Measurements from ENCODE around the gene KIF21B. TPM values are rescaled to one million over a fixed set of nuclear protein-coding genes. Genes with fewer than 3 reads are reported as not detected.

KIF21B gene
- total and polyA plus RNA-seq, 3 experiments from 2014 or later: 9.9 to 37.6 (median 37.5) TPM

DNA sequence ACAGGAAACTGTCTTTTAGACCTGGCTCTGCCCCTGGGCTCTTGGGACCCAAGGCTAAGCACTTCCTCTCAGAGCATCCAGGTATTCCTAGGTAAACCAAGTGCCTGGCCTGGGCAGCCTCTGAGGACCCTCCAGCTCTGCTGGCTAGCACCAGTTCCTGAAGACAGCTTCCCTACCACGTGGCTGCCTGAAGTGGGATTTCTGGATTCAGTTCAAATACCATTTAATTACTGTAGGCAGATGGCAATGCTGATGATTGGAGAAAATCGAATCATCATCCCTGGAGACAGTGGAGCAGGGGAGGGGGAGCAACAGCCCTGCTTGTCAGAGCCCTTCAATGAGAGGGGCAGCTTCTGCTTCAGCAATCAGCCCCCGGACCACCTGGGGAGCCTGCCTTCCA is 11.9 kb downstream of the KIF21B start:
- peaks cover 0 to 42% (median 3%) of the 10 kb centered on the region in 3 donors for H3K36me3 Mint-ChIP-seq
- no peaks in the 10 kb centered on the region for H3K27me3 ChIP-seq (ENCODE audit: insufficient read depth, low read length, poor library complexity, severe bottlenecking)
- H3K27ac Mint-ChIP-seq: peak overlapping the region in 7 of 8 donors; percentile 12 to 95 (median 49)
- peaks cover 2% of the 10 kb centered on the region for H3K36me3 ChIP-seq (ENCODE audit: insufficient read depth, low read length)
- ChIA-PET POLR2A (interaction anchor here (1.7 kb wide), 1 partner anchor 11 kb away, joined by 3 read pairs; no protein-coding TSS in a partner anchor), CTCF (interaction anchor here (1.2 to 2.0 kb wide), 3 partner anchors 10 to 40 kb away, joined by 3 to 5 read pairs (median 5); no protein-coding TSS in a partner anchor)
- H3K4me1 Mint-ChIP-seq: peaks cover 66 to 85% (median 70%) of the 10 kb centered on the region in 3 donors
- no peak overlapping the region for H3K27ac ChIP-seq (ENCODE audit: low read depth, low read length)
- H3K4me1 ChIP-seq (ENCODE audit: insufficient read depth, low read length): peaks cover 89% of the 10 kb centered on the region
- no peaks in the 10 kb centered on the region for H3K9me3 ChIP-seq (ENCODE audit: low read length)
- H3K27me3 Mint-ChIP-seq: no peaks in the 10 kb centered on the region
- no peaks in the 10 kb centered on the region for H3K9me3 Mint-ChIP-seq
- H3K4me3 ChIP-seq (ENCODE audit: low read length): no peak overlapping the region
- H3K4me3 Mint-ChIP-seq: peak overlapping the region in 2 of 7 donors; percentile 32 to 51
- DNase-seq: no peak

- Mint-ChIP-seq H3K36me3 (peaks cover 0 to 39% (median 4%) of the 10 kb centered on the region in 3 donors), H3K4me3 (peak overlapping the region in 1 of 7 donors; percentile 34), H3K4me1 (peaks cover 55 to 70% (median 58%) of the 10 kb centered on the region in 3 donors), H3K27me3 (no peaks in the 10 kb centered on the region), H3K9me3 (no peaks in the 10 kb centered on the region), H3K27ac (peak overlapping the region in 6 of 8 donors; percentile 30 to 75 (median 60))
- peaks cover 74% of the 10 kb centered on the region for H3K4me1 ChIP-seq (ENCODE audit: insufficient read depth, low read length)
- no peak for DNase-seq
- H3K9me3 ChIP-seq (ENCODE audit: low read length): no peaks in the 10 kb centered on the region
- CTCF ChIA-PET: interaction anchor here (0.9 to 2.0 kb wide), 3 partner anchors 13 to 33 kb away, joined by 3 to 5 read pairs (median 5); no protein-coding TSS in a partner anchor
- H3K27me3 ChIP-seq (ENCODE audit: insufficient read depth, low read length, poor library complexity, severe bottlenecking): no peaks in the 10 kb centered on the region
- H3K4me3 ChIP-seq (ENCODE audit: low read length): no peak overlapping the region
- H3K36me3 ChIP-seq (ENCODE audit: insufficient read depth, low read length): peaks cover 4% of the 10 kb centered on the region
- no peak overlapping the region for H3K27ac ChIP-seq (ENCODE audit: low read depth, low read length)
- POLR2A ChIA-PET: interaction anchor here (1.1 to 1.7 kb wide), 2 partner anchors 9 to 13 kb away, joined by 3 read pairs; no protein-coding TSS in a partner anchor
Measured at GRCh38 chr1:201009962-201010645, 13.4 kb downstream of the KIF21B start.

DNA sequence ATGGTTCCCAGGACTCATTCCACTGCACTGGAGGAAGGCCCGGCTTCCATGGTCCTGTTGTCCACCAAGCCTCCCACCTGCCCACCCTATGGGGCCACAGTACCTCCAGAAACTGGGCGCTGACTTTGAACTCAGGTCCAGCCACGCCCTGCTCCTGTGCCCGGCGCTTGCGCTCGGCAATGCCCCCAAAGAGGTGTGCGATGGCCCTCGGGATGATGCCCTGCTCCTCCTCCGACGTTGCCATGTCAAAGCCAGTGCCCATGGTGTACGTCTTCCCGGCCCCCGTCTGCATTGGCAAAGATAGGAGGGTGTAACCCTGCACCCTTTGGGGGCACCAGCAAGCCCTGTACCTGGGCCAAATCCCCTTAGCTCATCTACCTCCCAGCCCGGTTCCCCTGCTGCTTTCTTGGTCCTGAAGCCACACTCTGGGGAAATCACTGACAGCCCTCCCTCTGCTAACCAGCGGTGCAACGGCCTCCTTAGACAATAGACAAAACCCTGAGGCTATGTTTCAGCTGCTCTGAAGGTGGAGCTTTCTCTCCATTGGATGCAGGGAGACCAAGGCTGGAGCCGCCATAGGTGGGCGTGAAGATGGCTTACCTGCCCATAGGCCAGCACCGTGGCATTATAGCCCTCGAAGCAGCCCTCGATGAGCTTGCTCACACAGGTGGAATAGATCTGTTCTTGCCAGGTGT is 14.7 kb downstream of the KIF21B start:
- H3K4me3 Mint-ChIP-seq: peak overlapping the region in 1 of 7 donors; percentile 45
- no peak overlapping the region for H3K27ac ChIP-seq (ENCODE audit: low read depth, low read length)
- H3K27me3 ChIP-seq (ENCODE audit: insufficient read depth, low read length, poor library complexity, severe bottlenecking): no peaks in the 10 kb centered on the region
- peaks cover 46 to 57% (median 50%) of the 10 kb centered on the region in 3 donors for H3K4me1 Mint-ChIP-seq
- H3K4me1 ChIP-seq (ENCODE audit: insufficient read depth, low read length): peaks cover 61% of the 10 kb centered on the region
- no peak for DNase-seq
- H3K27me3 Mint-ChIP-seq: no peaks in the 10 kb centered on the region
- H3K27ac Mint-ChIP-seq: peak overlapping the region in 6 of 8 donors; percentile 14 to 72 (median 39)
- ChIA-PET CTCF (interaction anchor here (1.0 to 1.3 kb wide), 2 partner anchors 12 to 29 kb away, joined by 3 to 4 read pairs; no protein-coding TSS in a partner anchor), POLR2A (interaction anchor here (1.1 kb wide), 1 partner anchor 11 kb away, joined by 3 read pairs; no protein-coding TSS in a partner anchor)
- H3K4me3 ChIP-seq (ENCODE audit: low read length): no peak overlapping the region
- peaks cover 0 to 34% (median 6%) of the 10 kb centered on the region in 3 donors for H3K36me3 Mint-ChIP-seq
- peaks cover 17% of the 10 kb centered on the region for H3K36me3 ChIP-seq (ENCODE audit: insufficient read depth, low read length)
- H3K9me3 Mint-ChIP-seq: no peaks in the 10 kb centered on the region
- H3K9me3 ChIP-seq (ENCODE audit: low read length): no peaks in the 10 kb centered on the region

- ChIA-PET POLR2A (no interaction called here), CTCF (no interaction called here)
- Histone ChIP-seq H3K27me3 (ENCODE audit: insufficient read depth, low read length, poor library complexity, severe bottlenecking) (no peaks in the 10 kb centered on the region), H3K9me3 (ENCODE audit: low read length) (no peaks in the 10 kb centered on the region), H3K36me3 (ENCODE audit: insufficient read depth, low read length) (peaks cover 30% of the 10 kb centered on the region), H3K27ac (ENCODE audit: low read depth, low read length) (no peak overlapping the region), H3K4me1 (ENCODE audit: insufficient read depth, low read length) (peaks cover 48% of the 10 kb centered on the region), H3K4me3 (ENCODE audit: low read length) (no peak overlapping the region)
- no peak overlapping the region for H3K4me3 Mint-ChIP-seq
- H3K4me1 Mint-ChIP-seq: peaks cover 36 to 44% (median 38%) of the 10 kb centered on the region in 3 donors
- H3K9me3 Mint-ChIP-seq: no peaks in the 10 kb centered on the region
- DNase-seq: no peak
- peaks cover 0 to 27% (median 6%) of the 10 kb centered on the region in 3 donors for H3K36me3 Mint-ChIP-seq
- H3K27me3 Mint-ChIP-seq: no peaks in the 10 kb centered on the region
- H3K27ac Mint-ChIP-seq: no peak overlapping the region
Measured at GRCh38 chr1:201007481-201007880, 16.0 kb downstream of the KIF21B start.

- Mint-ChIP-seq H3K27me3 (no peaks in the 10 kb centered on the region), H3K36me3 (peaks cover 3 to 22% (median 14%) of the 10 kb centered on the region in 3 donors), H3K4me1 (peaks cover 26 to 34% (median 28%) of the 10 kb centered on the region in 3 donors), H3K27ac (no peak overlapping the region), H3K4me3 (no peak overlapping the region), H3K9me3 (no peaks in the 10 kb centered on the region)
- ChIA-PET CTCF (interaction anchor here (1.2 kb wide), 1 partner anchor 36 kb away, joined by 3 read pairs; no protein-coding TSS in a partner anchor), POLR2A (interaction anchor here (0.6 kb wide), 1 partner anchor 570 kb away, joined by 4 read pairs; no protein-coding TSS in a partner anchor)
- DNase-seq: no peak
- H3K27me3 ChIP-seq (ENCODE audit: insufficient read depth, low read length, poor library complexity, severe bottlenecking): no peaks in the 10 kb centered on the region
- no peak overlapping the region for H3K27ac ChIP-seq (ENCODE audit: low read depth, low read length)
- peaks cover 37% of the 10 kb centered on the region for H3K4me1 ChIP-seq (ENCODE audit: insufficient read depth, low read length)
- H3K9me3 ChIP-seq (ENCODE audit: low read length): no peaks in the 10 kb centered on the region
- H3K36me3 ChIP-seq (ENCODE audit: insufficient read depth, low read length): peaks cover 37% of the 10 kb centered on the region
- H3K4me3 ChIP-seq (ENCODE audit: low read length): no peak overlapping the region
Measured at GRCh38 chr1:201006450-201006849, 17.1 kb downstream of the KIF21B start.

- no peaks in the 10 kb centered on the region for H3K27me3 ChIP-seq (ENCODE audit: insufficient read depth, low read length, poor library complexity, severe bottlenecking)
- DNase-seq: no peak
- peaks cover 15 to 18% (median 18%) of the 10 kb centered on the region in 3 donors for H3K4me1 Mint-ChIP-seq
- no peaks in the 10 kb centered on the region for H3K27me3 Mint-ChIP-seq
- H3K27ac ChIP-seq (ENCODE audit: low read depth, low read length): no peak overlapping the region
- H3K36me3 Mint-ChIP-seq: peaks cover 3 to 25% (median 16%) of the 10 kb centered on the region in 3 donors
- peaks cover 20% of the 10 kb centered on the region for H3K4me1 ChIP-seq (ENCODE audit: insufficient read depth, low read length)
- no peaks in the 10 kb centered on the region for H3K9me3 Mint-ChIP-seq
- no peak overlapping the region for H3K4me3 ChIP-seq (ENCODE audit: low read length)
- POLR2A ChIA-PET: no interaction called here
- CTCF ChIA-PET: interaction anchor here (0.9 to 1.9 kb wide), 5 partner anchors 8 to 37 kb away, joined by 3 to 8 read pairs (median 5); no protein-coding TSS in a partner anchor
- no peak overlapping the region for H3K4me3 Mint-ChIP-seq
- peaks cover 37% of the 10 kb centered on the region for H3K36me3 ChIP-seq (ENCODE audit: insufficient read depth, low read length)
- no peaks in the 10 kb centered on the region for H3K9me3 ChIP-seq (ENCODE audit: low read length)
- H3K27ac Mint-ChIP-seq: peak overlapping the region in 1 of 8 donors; percentile 43
Measured at GRCh38 chr1:201004732-201005131, 18.8 kb downstream of the KIF21B start.

- peaks cover 3 to 25% (median 13%) of the 10 kb centered on the region in 3 donors for H3K36me3 Mint-ChIP-seq
- H3K27ac Mint-ChIP-seq: peak overlapping the region in 1 of 8 donors; percentile 10
- no peaks in the 10 kb centered on the region for H3K9me3 Mint-ChIP-seq
- no peak overlapping the region for H3K4me3 Mint-ChIP-seq
- peaks cover 10 to 13% (median 12%) of the 10 kb centered on the region in 3 donors for H3K4me1 Mint-ChIP-seq
- H3K27ac ChIP-seq (ENCODE audit: low read depth, low read length): no peak overlapping the region
- POLR2A ChIA-PET: no interaction called here
- CTCF ChIA-PET: interaction anchor here (0.9 to 1.9 kb wide), 5 partner anchors 9 to 38 kb away, joined by 3 to 8 read pairs (median 4); no protein-coding TSS in a partner anchor
- no peak overlapping the region for H3K4me3 ChIP-seq (ENCODE audit: low read length)
- H3K4me1 ChIP-seq (ENCODE audit: insufficient read depth, low read length): peaks cover 16% of the 10 kb centered on the region
- no peaks in the 10 kb centered on the region for H3K27me3 Mint-ChIP-seq
- H3K36me3 ChIP-seq (ENCODE audit: insufficient read depth, low read length): peaks cover 41% of the 10 kb centered on the region
- DNase-seq: no peak
- H3K27me3 ChIP-seq (ENCODE audit: insufficient read depth, low read length, poor library complexity, severe bottlenecking): no peaks in the 10 kb centered on the region
- H3K9me3 ChIP-seq (ENCODE audit: low read length): no peaks in the 10 kb centered on the region
Measured at GRCh38 chr1:201004154-201004553, 19.4 kb downstream of the KIF21B start.
